Panc1 (cell line): ENCODE results near the gene CADM1.

Source experiments
- CTCF ChIP-seq: fragments of 450-650 bp; IDR thresholded peaks from 2 replicates; pipeline ENCODE4 v1.5.1; 2017; ENCODE audit warnings: mild to moderate bottlenecking
- POLR2AphosphoS5 ChIP-seq: IDR thresholded peaks from 2 replicates; pipeline ENCODE4 v1.6.1; 2012; ENCODE audit warnings: mild to moderate bottlenecking, low read depth, low read length, moderate library complexity
- REST ChIP-seq, 2 experiments: IDR thresholded peaks; 2 replicates each; pipeline ENCODE4 v1.6.1; 2011 to 2012; ENCODE audit warnings: low read depth in 2 of 2, control low read depth in 1 of 2, low read length in 1 of 2, mild to moderate bottlenecking in 1 of 2, moderate library complexity in 1 of 2; ENCODE audit not compliant: insufficient read depth in 1 of 2
- TCF7L2 ChIP-seq: IDR thresholded peaks from 2 replicates; pipeline ENCODE4 v1.6.1; 2011; ENCODE audit warnings: mild to moderate bottlenecking, low read depth, low read length, inconsistent platforms

- TF ChIP-seq CTCF (no peak), POLR2AphosphoS5 (no peak), TCF7L2 (no peak), REST (IDR thresholded peaks at IDR 0.05; ENCODE audit: insufficient read depth in 1 of 2, low read depth in 2 of 2, low read length in 1 of 2) (no peak)
Measured at GRCh38 chr11:115525531-115526006, 21.4 kb upstream of the CADM1 start.
